ENCODE measurements around the gene ZMIZ1.

The ZMIZ1 gene

GRCh38 chr10:79238606-79239005 lies 169.8 kb downstream of the ZMIZ1 start:
- no peak for DNase-seq

GRCh38 chr10:79239275-79239779 lies 170.6 kb downstream of the ZMIZ1 start:
- no peak for DNase-seq

- no peak for DNase-seq
Observed at GRCh38 chr10:79239924-79240581, 171.3 kb downstream of the ZMIZ1 start.

- no peak for DNase-seq
Observed at GRCh38 chr10:79241629-79241989, 172.8 kb downstream of the ZMIZ1 start.

GRCh38 chr10:79241990-79242619 lies 173.3 kb downstream of the ZMIZ1 start:
- no peak for DNase-seq

GRCh38 chr10:79242620-79243152 lies 173.9 kb downstream of the ZMIZ1 start:
- no peak for DNase-seq

GRCh38 chr10:79243181-79244067 lies 174.7 kb downstream of the ZMIZ1 start:
- DNase-seq: no peak

- DNase-seq: no peak
Observed at GRCh38 chr10:79244068-79244442, 175.3 kb downstream of the ZMIZ1 start.

GRCh38 chr10:79244841-79245504 lies 176.2 kb downstream of the ZMIZ1 start:
- no peak for DNase-seq

GRCh38 chr10:79245539-79246208 lies 176.9 kb downstream of the ZMIZ1 start:
- no peak for DNase-seq

- DNase-seq: no peak
Observed at GRCh38 chr10:79246209-79246581, 177.4 kb downstream of the ZMIZ1 start.

- no peak for DNase-seq
Observed at GRCh38 chr10:79246606-79247275, 178.0 kb downstream of the ZMIZ1 start.

- no peak for DNase-seq
Observed at GRCh38 chr10:79247373-79248137, 178.8 kb downstream of the ZMIZ1 start.

- no peak for DNase-seq
Observed at GRCh38 chr10:79248341-79249185, 179.8 kb downstream of the ZMIZ1 start.

- no peak for DNase-seq
Observed at GRCh38 chr10:79249186-79250121, 180.7 kb downstream of the ZMIZ1 start.

GRCh38 chr10:79250259-79250658 lies 181.5 kb downstream of the ZMIZ1 start:
- no peak for DNase-seq

GRCh38 chr10:79252450-79252849 lies 183.7 kb downstream of the ZMIZ1 start:
- DNase-seq: no peak

- DNase-seq: no peak
Observed at GRCh38 chr10:79252971-79253370, 184.2 kb downstream of the ZMIZ1 start.

GRCh38 chr10:79253704-79254103 lies 184.9 kb downstream of the ZMIZ1 start:
- DNase-seq: no peak

Measured in SHP77 (cell line).